OCI-LY1 (cell line): Measurements from ENCODE around the gene AIFM1.

ENCODE experiments used
- H2AFZ ChIP-seq: fragments of 200-600 bp; sonication (generic), shearing (Covaris generic); 2 replicates; pipeline ENCODE4 v1.6.0; 2014; ENCODE audit warnings: antibody characterized with exemption, mild to moderate bottlenecking, low read length
- H3F3A ChIP-seq: fragments of 200-600 bp; sonication (generic), shearing (Covaris generic); 2 replicates; pipeline ENCODE4 v1.6.0; 2014; ENCODE audit warnings: mild to moderate bottlenecking, antibody characterized with exemption, low read length, moderate library complexity; ENCODE audit not compliant: insufficient read depth
- H3K27ac ChIP-seq: fragments of 200-600 bp; sonication (generic); 2 replicates; pipeline ENCODE4 v1.5.1; 2014; ENCODE audit warnings: low read length, mixed run types, mild to moderate bottlenecking, low read depth; ENCODE audit not compliant: poor library complexity, severe bottlenecking
- H3K27me3 ChIP-seq: fragments of 200-600 bp; sonication (generic); 2 replicates; pipeline ENCODE4 v1.6.0; 2014; ENCODE audit warnings: antibody characterized with exemption, mild to moderate bottlenecking, low read length, moderate library complexity; ENCODE audit not compliant: insufficient read depth
- H3K36me3 ChIP-seq: fragments of 200-600 bp; sonication (generic); 2 replicates; pipeline ENCODE4 v1.6.1; 2014; ENCODE audit warnings: mild to moderate bottlenecking, antibody characterized with exemption, low read length, moderate library complexity, mixed read lengths; ENCODE audit not compliant: insufficient read depth
- H3K4me1 ChIP-seq: fragments of 200-600 bp; sonication (generic); 2 replicates; pipeline ENCODE4 v1.5.1; 2014; ENCODE audit warnings: mild to moderate bottlenecking, low read length, moderate library complexity; ENCODE audit not compliant: insufficient read depth, severe bottlenecking
- H3K4me2 ChIP-seq: fragments of 200-600 bp; sonication (generic), shearing (Covaris generic); 2 replicates; pipeline ENCODE4 v1.6.1; 2014; ENCODE audit warnings: low read length
- H3K4me3 ChIP-seq: fragments of 200-600 bp; sonication (generic); 2 replicates; pipeline ENCODE4 v1.5.1; 2014; ENCODE audit warnings: low read length, low read depth, mild to moderate bottlenecking, mixed read lengths; ENCODE audit not compliant: poor library complexity, severe bottlenecking
- H3K79me2 ChIP-seq: fragments of 200-600 bp; shearing (Covaris generic); 2 replicates; pipeline ENCODE4 v1.6.1; 2016; ENCODE audit warnings: mixed run types, low read length, mixed read lengths; ENCODE audit not compliant: insufficient read depth
- H3K9ac ChIP-seq: fragments of 200-600 bp; sonication (generic), shearing (Covaris generic); 2 replicates; pipeline ENCODE4 v1.6.1; 2014; ENCODE audit warnings: mild to moderate bottlenecking, low read length, mixed read lengths
- H3K9me2 ChIP-seq: fragments of 200-600 bp; sonication (generic), shearing (Covaris generic); 2 replicates; pipeline ENCODE4 v1.6.1; 2014; ENCODE audit warnings: low read depth, mild to moderate bottlenecking, low read length, mixed read lengths
- H3K9me3 ChIP-seq: fragments of 200-600 bp; shearing (Covaris generic); 2 replicates; pipeline ENCODE4 v1.6.1; 2014; ENCODE audit warnings: low read length, mixed read lengths
- H4K20me1 ChIP-seq: fragments of 200-600 bp; sonication (generic), shearing (Covaris generic); 2 replicates; pipeline ENCODE4 v1.6.0; 2016; ENCODE audit warnings: mild to moderate bottlenecking, low read length; ENCODE audit not compliant: insufficient read depth
- CTCF ChIP-seq: fragments of 200-600 bp; sonication (generic), shearing (Covaris generic); IDR thresholded peaks from 2 replicates; pipeline ENCODE4 v1.5.1; 2017; ENCODE audit warnings: mild to moderate bottlenecking, antibody characterized with exemption, low read length, moderate library complexity, mixed read lengths
- EZH2 ChIP-seq: fragments of 200-600 bp; sonication (generic), shearing (Covaris generic); IDR thresholded peaks from 2 replicates; pipeline ENCODE4 v1.8.0; 2017; ENCODE audit warnings: borderline replicate concordance, mixed run types, mild to moderate bottlenecking, antibody characterized with exemption, low read length, moderate library complexity, mixed read lengths

Gene AIFM1

GRCh38 chrX:130184857-130185256 lies 19.2 kb upstream of the AIFM1 start:
- H4K20me1 ChIP-seq = no peaks in the 10 kb centered on the region
- peaks cover 7% of the 10 kb centered on the region; the same call in 1 of the 2 replicates for H3K36me3 ChIP-seq
- TF ChIP-seq CTCF = no peak
- no peak overlapping the region for H3K4me3 ChIP-seq
- no peak overlapping the region for H3K9ac ChIP-seq
- no peak overlapping the region for H3K4me2 ChIP-seq
- no peaks in the 10 kb centered on the region for H3K9me2 ChIP-seq
- H3K27ac ChIP-seq = no peak overlapping the region
- no peaks in the 10 kb centered on the region for H3F3A ChIP-seq
- H3K27me3 ChIP-seq = no peaks in the 10 kb centered on the region
- H3K79me2 ChIP-seq = no peaks in the 10 kb centered on the region
- no peaks in the 10 kb centered on the region for H3K9me3 ChIP-seq
- H3K4me1 ChIP-seq = peaks cover 13% of the 10 kb centered on the region
- no peak overlapping the region for H2AFZ ChIP-seq

- Histone ChIP-seq H3K79me2 (no peaks in the 10 kb centered on the region), H3K9me3 (no peaks in the 10 kb centered on the region), H3K36me3 (peaks cover 9% of the 10 kb centered on the region), H3K4me2 (no peak overlapping the region), H3K4me1 (peaks cover 19% of the 10 kb centered on the region), H2AFZ (no peak overlapping the region), H3K27ac (no peak overlapping the region), H3K4me3 (no peak overlapping the region), H3K9ac (no peak overlapping the region), H4K20me1 (no peaks in the 10 kb centered on the region), H3K9me2 (no peaks in the 10 kb centered on the region), H3F3A (no peaks in the 10 kb centered on the region), H3K27me3 (no peaks in the 10 kb centered on the region)
- TF ChIP-seq CTCF (no peak), EZH2 (no peak)
Observed at GRCh38 chrX:130184168-130184567, 18.5 kb upstream of the AIFM1 start.

- Histone ChIP-seq H3K9me2 (no peaks in the 10 kb centered on the region), H3K4me3 (no peak overlapping the region), H3K4me2 (no peak overlapping the region), H3K27ac (no peak overlapping the region), H3K36me3 (peaks cover 10% of the 10 kb centered on the region), H3K9ac (no peak overlapping the region), H4K20me1 (no peaks in the 10 kb centered on the region), H3K9me3 (no peaks in the 10 kb centered on the region), H3K79me2 (no peaks in the 10 kb centered on the region), H3K27me3 (no peaks in the 10 kb centered on the region), H3F3A (no peaks in the 10 kb centered on the region), H2AFZ (no peak overlapping the region), H3K4me1 (peaks cover 43% of the 10 kb centered on the region)
- TF ChIP-seq EZH2 (no peak), CTCF (no peak)
Observed at GRCh38 chrX:130179579-130180215, 14.1 kb upstream of the AIFM1 start.
